ENCODE results near the gene PMM2.

DNA sequence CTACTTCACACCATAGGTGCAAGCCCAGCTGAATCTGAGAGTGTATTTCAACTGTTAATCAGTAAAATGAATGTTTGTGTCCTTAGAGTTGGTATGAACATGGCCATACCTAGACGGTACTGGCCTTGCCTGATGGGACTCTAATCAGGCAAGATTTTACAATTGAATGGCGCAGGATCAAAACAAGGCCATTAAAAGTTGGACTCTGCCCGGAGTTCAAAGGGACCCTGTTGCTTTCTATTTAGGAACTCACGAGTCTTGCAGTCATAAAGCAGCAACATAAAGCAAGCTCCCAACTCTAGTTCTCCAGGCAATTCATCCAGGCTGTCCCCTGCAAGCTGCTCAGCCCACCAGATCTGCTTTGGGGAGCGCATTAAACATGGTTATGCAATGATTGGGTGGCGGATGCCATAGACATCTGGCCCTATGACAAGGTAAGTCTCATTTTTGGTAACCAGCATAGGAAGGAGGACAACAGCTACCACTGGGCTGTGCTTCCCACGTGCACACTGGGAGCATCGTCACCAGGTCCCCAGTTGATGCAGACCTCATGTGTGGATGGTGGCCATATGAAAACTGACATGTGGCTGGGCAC, 9.0 kb upstream of the PMM2 start:
- TF ChIP-seq, protein P1, sequence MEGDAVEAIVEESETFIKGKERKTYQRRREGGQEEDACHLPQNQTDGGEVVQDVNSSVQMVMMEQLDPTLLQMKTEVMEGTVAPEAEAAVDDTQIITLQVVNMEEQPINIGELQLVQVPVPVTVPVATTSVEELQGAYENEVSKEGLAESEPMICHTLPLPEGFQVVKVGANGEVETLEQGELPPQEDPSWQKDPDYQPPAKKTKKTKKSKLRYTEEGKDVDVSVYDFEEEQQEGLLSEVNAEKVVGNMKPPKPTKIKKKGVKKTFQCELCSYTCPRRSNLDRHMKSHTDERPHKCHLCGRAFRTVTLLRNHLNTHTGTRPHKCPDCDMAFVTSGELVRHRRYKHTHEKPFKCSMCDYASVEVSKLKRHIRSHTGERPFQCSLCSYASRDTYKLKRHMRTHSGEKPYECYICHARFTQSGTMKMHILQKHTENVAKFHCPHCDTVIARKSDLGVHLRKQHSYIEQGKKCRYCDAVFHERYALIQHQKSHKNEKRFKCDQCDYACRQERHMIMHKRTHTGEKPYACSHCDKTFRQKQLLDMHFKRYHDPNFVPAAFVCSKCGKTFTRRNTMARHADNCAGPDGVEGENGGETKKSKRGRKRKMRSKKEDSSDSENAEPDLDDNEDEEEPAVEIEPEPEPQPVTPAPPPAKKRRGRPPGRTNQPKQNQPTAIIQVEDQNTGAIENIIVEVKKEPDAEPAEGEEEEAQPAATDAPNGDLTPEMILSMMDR (IDR thresholded peaks at IDR 0.05) = no peak
- TF ChIP-seq, protein P2, sequence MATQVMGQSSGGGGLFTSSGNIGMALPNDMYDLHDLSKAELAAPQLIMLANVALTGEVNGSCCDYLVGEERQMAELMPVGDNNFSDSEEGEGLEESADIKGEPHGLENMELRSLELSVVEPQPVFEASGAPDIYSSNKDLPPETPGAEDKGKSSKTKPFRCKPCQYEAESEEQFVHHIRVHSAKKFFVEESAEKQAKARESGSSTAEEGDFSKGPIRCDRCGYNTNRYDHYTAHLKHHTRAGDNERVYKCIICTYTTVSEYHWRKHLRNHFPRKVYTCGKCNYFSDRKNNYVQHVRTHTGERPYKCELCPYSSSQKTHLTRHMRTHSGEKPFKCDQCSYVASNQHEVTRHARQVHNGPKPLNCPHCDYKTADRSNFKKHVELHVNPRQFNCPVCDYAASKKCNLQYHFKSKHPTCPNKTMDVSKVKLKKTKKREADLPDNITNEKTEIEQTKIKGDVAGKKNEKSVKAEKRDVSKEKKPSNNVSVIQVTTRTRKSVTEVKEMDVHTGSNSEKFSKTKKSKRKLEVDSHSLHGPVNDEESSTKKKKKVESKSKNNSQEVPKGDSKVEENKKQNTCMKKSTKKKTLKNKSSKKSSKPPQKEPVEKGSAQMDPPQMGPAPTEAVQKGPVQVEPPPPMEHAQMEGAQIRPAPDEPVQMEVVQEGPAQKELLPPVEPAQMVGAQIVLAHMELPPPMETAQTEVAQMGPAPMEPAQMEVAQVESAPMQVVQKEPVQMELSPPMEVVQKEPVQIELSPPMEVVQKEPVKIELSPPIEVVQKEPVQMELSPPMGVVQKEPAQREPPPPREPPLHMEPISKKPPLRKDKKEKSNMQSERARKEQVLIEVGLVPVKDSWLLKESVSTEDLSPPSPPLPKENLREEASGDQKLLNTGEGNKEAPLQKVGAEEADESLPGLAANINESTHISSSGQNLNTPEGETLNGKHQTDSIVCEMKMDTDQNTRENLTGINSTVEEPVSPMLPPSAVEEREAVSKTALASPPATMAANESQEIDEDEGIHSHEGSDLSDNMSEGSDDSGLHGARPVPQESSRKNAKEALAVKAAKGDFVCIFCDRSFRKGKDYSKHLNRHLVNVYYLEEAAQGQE (IDR thresholded peaks at IDR 0.05; ENCODE audit: insufficient read depth in 1 of 2, low read depth in 2 of 2, low read length in 1 of 2) = no peak
